Medulla oblongata (tissue), 1 donor: ENCODE data around the gene AP4S1.
A peak's percentile ranks its signal among the peaks of the same experiment; 100 is the strongest.
"Not testable (repeated sequence)": the region's sequence is repeated elsewhere in the genome, so short reads cannot be mapped to it uniquely, and the experiment has no call there.

Experiments
- DNase-seq: peaks from one replicate; pipeline ENCODE4 v3.0.0-alpha.2; 2015; ENCODE audit errors: extremely low spot score

The AP4S1 gene

DNA sequence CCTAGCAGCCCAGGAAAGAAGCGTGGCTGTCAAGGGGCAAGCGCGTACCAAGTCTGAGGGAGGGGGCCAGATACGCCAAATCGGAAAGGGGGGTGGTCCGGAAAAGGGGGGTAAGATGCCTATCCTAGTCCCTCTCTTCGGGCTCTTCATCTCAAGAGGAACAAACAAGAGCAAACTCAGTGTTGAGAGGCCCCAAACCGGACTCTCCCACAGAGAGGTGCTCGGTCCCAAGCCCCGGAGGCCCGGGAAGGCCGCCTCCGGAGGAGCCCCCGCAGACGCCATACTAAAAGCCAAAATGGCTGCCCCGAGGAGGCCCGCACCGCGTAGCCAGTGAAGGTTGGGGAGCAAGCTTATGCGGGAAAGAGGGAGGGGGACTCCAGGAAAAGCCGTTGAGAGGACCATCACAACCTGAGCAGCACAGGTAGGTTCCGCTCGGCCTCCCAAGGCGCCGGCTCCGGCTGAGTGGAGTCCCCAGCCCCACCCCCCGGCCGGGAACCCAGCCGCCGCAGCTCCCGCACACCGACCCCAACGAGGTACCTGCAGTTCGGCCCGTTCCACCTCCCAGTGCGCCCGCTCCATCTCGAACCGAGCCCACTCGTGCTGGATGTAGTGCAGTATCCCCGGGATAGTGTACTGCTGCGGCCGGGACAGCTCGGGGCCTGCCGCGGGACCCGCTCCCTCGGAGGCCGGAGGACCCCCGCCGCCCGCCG is at the start of gene AP4S1:
Gene AP4S1, plus strand, starts transcription at position 283 of the 710 bp plus-strand sequence. CDS start 40,548 bp downstream, outside the sequence.
- peak; percentile 55 for DNase-seq

DNA sequence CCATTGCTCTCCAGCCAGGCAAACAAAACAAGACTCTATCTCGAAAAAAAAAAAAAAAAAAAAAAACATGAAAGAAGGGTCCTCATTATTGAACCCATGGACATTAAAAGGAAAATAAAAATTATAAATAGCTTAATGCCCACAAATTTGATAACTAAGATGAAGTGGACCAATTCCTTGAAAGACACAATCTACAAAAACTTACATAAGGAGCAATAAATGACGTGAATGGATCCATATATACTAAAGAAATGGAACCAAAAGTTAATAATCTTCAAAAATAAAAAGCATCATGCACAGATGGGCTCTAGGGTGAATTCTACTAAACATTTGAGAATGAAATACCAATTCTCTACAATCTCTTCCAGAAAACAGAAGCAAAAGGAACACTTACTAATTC is 47.7 kb upstream of the AP4S1 start:
- DNase-seq, result no peak

DNA sequence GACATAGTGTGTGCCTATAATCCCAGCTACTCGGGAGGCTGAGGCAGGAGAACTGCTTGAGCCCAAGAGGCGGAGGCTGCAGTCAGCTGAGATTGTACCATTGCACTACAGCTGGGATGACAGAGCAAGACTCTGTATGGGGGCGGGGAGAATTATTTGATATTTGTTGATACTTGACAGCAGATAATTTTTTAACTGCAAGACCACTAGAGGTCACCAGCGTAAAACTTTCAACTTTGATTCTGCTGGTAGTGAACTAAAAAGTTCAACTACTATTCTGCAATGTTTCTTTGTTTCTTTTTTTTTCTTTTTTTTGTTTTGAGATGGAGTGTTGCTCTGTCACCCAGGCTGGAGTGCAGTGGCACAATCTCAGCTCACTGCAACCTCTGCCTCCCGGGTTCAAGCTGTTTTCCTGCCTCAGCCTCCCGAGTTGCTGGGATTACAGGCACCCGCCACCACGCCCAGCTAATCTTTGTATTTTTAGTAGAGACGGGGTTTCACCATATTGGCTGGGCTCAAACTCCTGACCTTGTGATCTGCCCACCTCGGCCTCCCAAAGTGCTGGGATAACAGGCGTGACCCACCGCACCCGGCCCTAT is 45.2 kb upstream of the AP4S1 start:
- peak; percentile 74 for DNase-seq

DNA sequence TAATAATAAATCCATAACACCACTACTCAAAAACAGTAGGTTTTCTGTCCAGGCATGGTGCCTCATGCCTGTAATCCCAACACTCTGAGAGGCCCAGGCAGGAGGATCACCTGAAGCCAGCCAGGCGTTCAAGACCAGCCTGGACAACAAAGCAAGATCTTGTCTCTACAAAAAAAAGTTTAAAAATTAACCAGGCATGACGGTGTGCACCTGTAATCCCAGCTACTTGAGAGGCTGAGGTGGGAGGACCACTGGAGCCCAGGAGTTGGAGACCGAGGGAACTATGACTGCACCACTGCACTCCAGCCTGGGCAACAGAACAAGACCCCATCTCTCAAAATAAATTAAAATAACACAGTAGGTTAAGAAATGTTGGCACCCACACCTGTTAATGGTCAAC is 44.5 kb upstream of the AP4S1 start:
- no peak for DNase-seq

DNA sequence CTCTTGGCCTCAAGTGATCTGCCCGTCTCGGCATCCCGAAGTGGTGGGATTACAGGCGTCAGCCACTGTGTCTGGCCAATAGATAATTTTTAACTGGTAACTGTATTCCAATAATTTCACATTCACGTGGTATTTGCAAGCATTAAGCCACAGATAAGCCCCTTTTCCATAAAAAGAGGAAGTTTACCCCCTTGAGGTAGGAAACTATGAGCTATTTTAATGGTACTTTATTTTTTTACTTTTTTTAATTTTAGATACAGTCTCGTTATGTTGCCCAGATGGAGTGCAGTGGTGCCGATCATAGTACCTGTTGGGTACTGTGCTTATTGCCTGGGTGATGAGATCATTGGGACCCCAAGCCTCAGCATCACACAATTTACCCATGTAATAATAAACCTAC is 42.9 kb upstream of the AP4S1 start:
- DNase-seq, result no peak

DNA sequence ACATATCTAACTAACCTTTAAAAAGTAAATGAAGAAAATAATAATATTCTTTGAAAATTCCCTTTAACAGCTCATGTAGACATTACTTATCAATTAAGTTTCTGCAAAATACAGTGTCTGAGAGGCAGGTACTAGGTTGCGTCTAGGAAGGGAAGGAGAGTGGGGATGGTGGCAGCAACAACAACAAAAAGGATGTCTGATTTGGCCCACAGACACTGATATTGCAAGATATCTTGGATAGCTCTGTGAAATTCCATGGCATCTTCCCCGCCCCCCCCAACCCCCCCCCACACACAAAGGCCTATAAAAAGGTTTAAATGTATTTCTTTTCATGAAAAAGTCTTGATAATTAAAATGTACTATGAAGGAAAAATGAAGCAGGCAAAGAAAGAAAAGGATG is 41.6 kb upstream of the AP4S1 start:
- no peak for DNase-seq

- no peak for DNase-seq
Observed at GRCh38 chr14:30985796-30986195, 39.7 kb upstream of the AP4S1 start.

DNA sequence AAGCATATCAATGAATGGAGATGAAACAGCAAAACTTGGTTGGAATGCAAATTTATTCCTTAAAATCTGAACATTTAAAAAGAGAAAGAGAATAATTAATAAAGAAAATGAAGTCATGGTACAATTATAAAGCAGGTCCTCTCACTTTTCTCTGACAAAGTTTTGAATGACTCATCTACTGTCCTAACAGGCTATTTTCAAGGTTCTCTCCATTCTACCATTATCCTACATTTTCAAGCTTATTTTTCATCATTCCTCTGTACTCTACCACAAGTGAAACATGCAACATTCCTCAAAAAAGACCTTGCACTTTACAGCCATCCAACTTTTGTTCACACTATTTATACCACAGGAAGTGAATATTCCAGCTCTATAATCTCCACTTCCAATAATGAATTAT is 36.9 kb upstream of the AP4S1 start:
- no peak for DNase-seq

DNA sequence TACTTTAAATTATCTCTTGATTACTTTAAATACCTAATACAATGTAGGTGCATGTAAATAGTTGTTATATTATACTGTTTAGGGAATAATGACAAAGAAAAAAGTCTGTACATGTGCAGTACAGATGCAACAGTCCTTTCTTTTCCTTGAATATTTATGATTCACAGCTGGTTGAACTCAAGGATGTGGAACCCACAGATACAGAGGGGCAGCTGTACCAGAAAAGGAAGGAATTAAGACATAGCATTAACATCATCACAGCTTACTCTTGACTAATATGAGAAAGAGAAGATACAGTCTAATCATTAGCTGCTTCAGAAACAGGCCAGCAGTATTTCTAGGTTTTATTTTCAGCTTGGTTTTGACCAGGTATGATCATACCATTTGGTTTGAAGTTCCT is 34.7 kb upstream of the AP4S1 start:
- no peak for DNase-seq

- DNase-seq, result no peak
Observed at GRCh38 chr14:30991408-30991807, 34.0 kb upstream of the AP4S1 start.

GRCh38 chr14:30993071-30993470 is 32.4 kb upstream of the AP4S1 start:
- DNase-seq, result no peak

DNA sequence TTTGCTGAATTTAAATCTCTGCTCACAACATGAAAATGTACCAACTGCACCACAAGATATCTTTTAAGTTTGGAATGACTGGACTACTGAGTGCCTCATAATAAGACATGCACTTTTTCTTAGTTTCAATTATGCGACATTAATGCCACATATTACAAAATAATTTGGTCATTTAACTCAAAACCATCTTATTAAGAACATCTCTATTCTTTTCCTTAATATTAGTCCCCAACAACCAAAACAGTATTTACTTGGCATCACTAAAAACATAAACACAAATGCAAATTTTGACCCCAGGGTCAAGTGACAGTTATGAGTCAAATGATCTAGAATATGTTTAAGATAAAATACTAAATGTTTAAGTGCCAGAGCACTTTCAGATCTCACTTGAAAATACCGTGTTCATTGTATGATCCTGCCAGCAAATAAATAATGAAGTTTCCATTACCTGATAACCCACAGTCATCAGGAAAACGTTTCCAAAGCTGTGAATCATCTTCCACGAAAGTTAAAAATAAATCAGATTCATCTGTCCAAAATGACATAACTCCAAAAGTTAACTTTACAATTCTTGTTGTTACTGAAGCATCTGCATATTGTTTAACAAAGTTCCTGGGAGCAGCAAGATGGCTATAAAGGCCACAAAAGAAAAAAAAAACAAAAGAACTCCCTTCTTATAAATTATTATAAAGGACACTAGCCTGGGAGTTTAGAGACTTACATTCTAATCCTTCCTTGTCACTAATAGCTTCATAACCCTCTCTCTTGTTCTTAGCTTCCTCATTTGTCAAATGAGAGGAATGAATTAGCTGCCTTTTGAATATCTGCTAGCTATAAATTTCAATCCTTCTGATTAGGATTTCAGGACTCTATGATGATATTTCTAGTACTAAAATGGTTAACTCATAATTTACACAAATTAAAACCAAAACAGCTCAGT is 30.5 kb upstream of the AP4S1 start:
- no peak for DNase-seq

DNA sequence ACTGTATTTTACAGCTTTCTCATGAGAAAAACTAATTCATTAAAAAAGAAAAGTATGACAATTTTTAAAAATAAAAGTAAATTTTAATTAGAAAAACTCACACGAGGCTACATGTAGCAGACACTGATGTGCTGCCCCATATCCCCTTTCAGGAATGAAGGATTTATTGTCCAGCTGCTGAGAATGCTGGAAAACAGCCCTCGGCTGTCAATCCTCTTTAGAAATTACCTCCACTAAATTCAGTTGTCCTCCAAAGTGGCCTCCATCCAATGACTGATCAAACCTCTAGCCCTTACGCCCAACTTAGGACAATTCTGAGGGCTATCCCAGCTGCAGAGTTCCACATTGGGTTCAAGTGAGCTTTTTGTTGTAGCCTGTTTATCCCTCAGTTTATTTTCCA is 29.8 kb upstream of the AP4S1 start:
- no peak for DNase-seq

DNA sequence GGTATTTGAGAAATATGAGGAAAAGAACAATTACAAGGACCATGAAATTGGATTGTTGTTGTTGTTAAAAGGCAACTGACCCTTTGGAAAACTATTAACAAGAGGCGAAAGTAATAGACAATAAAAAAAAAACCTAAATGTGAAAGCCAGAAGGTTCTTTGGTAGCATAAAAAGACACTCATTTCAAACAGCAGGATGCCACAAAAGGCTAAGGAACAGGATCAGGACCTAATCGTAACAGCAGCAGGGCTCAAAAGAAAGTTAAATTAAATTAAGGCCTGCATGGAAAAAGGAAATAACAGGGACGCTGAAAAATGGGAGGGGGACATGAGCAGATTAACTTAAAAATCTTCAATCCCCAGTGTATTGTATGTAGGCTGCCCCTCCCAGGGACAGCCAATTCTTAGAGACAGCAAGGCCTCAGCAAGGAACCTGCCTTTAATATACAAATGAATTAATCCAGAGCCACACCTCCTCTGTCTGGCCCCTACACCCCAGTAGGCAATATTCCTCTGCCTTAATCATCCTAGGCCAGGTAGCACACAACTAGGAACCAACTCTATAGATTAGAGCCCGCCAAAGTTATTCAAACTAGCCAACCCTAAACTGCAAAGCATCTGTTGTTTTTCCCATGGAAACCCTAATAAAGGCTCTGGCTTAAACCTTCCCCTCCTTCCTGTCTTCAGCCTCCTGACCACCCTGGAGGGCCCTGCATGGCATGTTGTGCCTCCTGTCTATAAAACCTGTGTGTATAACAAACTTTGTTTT is 28.4 kb upstream of the AP4S1 start:
- no peak for DNase-seq

- DNase-seq, result no peak
Observed at GRCh38 chr14:30998100-30998706, 27.2 kb upstream of the AP4S1 start.

DNA sequence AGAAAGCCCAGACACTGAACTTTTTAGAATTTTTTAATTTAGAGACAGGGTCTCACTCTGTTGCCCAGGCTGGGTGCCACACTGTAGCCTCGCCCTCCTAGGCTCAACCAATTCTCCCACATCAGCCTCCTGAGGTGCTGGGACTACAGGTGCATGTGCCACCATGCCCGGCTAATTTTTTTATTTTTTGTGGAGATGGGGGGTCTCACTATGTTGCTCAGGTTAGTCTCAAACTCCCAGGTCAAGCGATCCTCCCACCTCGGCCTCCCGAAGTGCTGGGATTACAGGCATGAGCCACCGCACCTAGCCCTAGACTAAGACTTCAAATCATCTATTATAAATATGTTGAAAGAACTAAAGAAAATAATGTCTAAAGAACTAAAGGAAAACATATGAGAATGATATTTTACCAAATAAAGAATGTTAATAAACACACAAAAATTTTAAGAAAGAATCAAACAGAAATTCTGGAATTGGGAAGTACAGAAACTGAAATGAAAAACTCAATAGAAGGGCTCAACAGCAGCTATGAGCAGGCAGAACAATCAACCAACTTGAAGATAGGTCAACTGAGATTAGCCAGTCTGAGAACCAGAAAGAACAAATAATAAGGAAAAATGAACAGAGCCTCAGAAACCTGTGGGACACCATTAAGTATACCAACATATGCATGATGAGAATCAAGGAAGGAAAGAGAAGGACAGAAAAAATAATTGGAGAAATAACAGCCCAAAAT is 26.2 kb upstream of the AP4S1 start:
- no peak for DNase-seq

GRCh38 chr14:31000629-31001338 is 24.7 kb upstream of the AP4S1 start:
- DNase-seq, result no peak

GRCh38 chr14:31001339-31001658 is 24.1 kb upstream of the AP4S1 start:
- DNase-seq, result no peak

DNA sequence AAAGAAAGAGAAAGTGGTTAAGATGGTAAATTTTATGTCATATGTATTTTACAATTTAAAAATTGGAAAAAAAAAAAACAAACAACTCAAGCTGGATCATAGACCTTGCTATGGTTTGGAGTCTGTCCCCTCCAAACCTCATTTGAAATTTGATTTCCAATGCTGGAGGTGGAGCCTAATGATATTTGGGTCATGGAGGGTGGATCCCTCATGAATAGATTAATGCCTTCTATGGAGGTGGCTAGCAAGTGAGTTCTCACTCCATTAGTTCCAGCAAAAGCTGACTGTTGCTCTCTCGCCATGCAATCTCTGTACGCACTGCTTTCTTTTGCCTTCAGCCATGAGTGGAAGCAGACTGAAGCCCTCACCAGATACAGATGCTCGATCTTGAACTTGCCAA is 22.2 kb upstream of the AP4S1 start:
- DNase-seq, result no peak

GRCh38 chr14:31004007-31004406 is 21.4 kb upstream of the AP4S1 start:
- not testable (repeated sequence) for DNase-seq
